CMK (cell line): ENCODE data around the gene TMEM143.

Source experiments
- DNase-seq: peaks from one replicate; pipeline ENCODE4 v3.0.0-alpha.2; 2010; ENCODE audit warnings: low read depth

Gene TMEM143

GRCh38 chr19:48359123-48359522 lies 4.6 kb downstream of the TMEM143 start:
- DNase-seq, result no peak

GRCh38 chr19:48355365-48355954 lies 8.3 kb downstream of the TMEM143 start:
- no peak for DNase-seq

DNA sequence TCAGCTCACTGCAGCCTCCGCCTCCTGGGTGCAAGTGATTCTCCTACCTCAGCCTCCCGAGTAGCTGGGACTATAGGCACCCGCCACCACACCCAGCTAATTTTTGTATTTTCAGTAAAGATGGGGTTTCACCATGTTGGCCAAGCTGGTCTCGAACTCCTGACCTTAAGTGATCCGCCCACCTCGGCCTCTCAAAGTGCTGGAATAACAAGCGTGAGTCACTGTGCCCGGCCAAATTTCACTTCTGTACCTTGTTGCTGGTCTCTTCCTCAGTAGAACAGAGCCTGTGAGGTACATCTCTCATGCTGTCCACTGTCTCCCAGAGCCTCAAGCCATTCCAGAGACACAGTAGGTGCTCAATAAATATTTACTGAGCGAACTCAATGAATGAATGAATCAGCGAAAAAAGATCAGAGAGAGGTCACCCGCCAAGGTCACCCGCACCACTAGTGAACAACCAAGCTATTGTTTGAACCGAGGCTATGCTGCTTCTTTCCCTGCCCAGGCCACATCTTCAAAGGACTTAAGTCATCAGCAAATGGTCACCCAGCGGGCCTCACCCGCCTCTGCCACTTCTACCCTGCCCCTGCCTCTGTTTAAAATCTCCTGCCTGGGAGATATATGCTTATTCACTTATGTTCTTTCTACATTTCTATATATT lies 9.3 kb downstream of the TMEM143 start:
- no peak for DNase-seq

DNA sequence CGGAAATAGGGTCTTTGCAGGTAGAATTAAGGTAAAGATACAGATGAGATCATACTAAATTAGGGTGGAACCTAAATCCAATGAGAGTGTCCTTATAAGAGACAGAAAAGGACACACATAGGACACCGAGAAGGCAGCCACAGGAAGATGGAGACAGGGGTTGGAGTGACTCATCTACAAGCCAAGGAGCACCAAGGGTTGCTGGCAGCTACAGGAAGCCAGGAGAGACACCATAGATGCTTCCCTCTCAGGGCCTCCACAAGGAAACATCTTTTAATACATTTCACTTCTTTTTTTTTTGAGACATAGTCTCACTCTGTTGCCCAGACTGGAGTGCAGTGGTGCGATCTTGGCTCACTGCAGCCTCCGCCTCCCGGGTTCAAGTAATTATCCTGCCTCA lies 10.1 kb downstream of the TMEM143 start:
- DNase-seq, result no peak

DNA sequence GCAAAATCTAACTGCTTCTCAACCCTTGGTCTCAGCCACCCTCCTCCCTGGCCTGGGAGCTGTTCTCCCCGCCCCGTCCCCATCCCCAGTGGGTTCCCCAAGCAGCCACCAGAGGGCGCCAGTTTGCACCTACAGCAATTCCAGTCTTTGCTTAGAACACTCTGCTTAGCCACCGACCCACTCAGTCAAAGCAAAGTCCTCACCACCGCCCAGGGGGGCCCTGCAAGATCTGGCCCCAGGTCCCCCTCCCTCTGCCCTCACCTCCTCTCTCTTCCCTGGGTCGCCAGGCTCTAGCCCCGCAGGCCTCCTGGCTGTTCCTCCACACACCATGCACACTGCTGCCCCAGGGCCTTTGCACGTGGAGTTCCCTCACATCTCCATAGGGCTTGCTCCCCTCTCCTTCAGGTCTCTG lies 12.4 kb downstream of the TMEM143 start:
- peak; percentile 55 for DNase-seq

- no peak for DNase-seq
Measured at GRCh38 chr19:48350856-48351255, 12.9 kb downstream of the TMEM143 start.

DNA sequence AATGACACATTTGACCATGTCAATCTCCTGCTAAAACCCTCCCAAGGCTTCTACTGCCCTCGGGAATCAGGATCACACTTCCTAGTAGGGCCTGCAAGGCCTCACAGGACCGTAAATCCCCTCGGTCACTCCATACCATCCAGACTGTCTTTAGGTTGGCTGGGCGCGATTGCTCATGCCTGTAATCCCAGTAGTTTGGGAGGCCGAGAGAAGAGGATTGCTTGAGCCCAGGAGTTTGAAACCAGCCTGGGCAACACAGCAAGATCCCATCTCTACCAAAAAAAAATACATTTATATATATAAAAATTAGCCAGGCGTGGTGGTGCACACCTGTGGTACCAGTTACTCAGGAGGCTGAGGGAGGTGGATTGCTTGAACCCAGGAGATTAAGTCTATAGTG lies 15.0 kb downstream of the TMEM143 start:
- DNase-seq, result no peak

- no peak for DNase-seq
Measured at GRCh38 chr19:48348045-48348444, 15.7 kb downstream of the TMEM143 start.

DNA sequence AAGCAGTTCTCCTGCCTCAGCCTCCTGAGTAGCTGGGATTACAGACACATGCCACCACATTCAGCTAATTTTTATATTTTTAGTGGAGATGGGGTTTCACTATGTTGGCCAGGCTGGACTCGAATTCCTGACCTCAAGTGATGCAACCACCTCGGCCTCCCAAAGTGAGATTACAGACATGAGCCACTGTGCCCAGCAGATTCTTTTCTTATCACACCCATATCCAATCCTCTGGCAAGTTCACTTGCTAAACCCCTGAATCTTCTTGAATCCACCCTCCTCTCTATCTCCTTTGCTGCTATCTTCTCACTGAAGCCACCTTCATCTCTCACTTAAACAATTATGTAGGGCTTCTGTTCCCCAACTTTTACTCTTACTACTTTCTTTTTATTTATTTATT lies 17.5 kb downstream of the TMEM143 start:
- DNase-seq, result no peak

GRCh38 chr19:48344892-48345291 lies 18.8 kb downstream of the TMEM143 start:
- no peak for DNase-seq

DNA sequence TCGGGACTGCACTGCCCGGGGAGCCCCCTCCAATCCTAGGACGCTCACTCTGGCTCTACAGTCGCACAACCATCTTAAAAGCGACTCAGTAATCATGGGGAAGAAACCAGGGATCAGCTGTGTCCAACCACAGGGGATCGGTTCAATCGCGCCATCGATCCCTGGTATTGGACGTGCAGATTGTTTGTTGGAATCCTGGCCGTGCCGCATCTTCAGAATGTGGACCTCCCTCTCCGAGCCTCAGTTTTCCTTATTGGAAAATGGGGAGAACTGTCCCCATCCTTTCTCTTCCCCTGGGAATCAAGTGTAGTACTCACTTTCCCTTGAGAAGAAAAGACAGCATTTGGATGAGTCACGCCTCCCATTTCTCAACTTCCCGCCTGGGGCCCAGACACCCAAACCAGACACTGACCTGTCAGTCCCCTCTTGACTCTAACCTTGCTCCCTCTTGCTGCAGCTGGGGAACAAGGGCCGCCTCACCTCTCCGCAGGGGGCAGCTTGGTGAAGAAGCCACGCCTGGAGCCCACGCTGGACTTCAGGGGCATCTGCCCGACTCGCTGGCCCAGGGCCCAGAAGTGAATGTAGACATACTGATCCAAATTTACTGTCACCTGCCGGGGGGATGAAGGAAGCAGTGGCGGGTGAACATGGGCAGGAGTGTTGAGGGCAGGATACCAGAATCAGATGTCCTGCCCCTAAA lies 20.7 kb downstream of the TMEM143 start:
- DNase-seq, result no peak

- no peak for DNase-seq
Measured at GRCh38 chr19:48342414-48342738, 21.4 kb downstream of the TMEM143 start.

GRCh38 chr19:48341515-48342413 lies 22.0 kb downstream of the TMEM143 start:
- no peak for DNase-seq

GRCh38 chr19:48340995-48341394 lies 22.7 kb downstream of the TMEM143 start:
- DNase-seq, result no peak

GRCh38 chr19:48338802-48339503 lies 24.8 kb downstream of the TMEM143 start:
- no peak for DNase-seq

DNA sequence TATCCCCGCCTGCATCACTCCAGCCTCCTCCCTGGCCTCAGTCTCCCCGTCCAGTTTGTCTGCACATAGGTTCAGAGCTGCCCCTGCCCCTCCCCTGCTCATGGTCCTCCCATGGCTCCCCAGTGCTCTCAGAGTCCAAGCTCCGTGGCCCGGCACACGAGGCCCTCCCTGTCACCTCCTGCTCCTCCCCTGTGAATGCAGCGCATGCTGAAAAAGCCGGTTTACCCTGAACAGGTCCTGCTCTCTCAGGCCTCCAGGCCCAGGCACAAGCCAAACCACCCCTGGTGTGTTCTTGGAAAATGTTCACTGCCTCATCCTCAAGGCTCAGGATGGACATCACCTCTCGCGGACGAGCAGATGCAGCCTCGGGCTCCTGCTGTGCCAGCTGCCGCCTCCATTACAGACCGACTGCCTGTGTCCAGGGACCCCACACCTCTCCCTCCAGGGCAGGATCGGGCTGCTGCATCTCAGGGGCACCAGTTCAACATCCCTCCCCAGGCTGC lies 25.4 kb downstream of the TMEM143 start:
- DNase-seq, result no peak

GRCh38 chr19:48333467-48334384 lies 30.0 kb downstream of the TMEM143 start:
- DNase-seq, result peak; percentile 94

- DNase-seq, result peak; percentile 97
Measured at GRCh38 chr19:48332662-48333466, 30.9 kb downstream of the TMEM143 start.

DNA sequence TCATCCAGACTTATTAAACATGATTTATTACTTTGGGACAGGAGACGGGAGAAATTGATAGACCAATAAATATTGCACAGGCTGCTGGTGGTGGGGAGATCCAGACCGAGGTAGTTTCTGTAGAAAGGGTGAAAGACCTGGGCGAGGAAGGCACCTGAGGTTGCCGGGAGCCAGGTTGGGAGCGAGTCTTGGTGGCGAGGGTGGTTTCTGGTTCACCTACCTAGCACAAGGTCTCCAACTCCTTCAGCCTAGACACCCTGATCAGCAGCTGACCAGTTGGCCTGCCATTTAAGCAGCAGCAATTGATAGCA lies 31.4 kb downstream of the TMEM143 start:
- no peak for DNase-seq
